Uterus (tissue), 2 donors: ENCODE results near the gene TMEM63B.

Source experiments
- POLR2A ChIP-seq, 2 donors: fragments of 450-650 bp; IDR thresholded peaks; one replicate each; pipeline ENCODE4 v1.6.1; 2016; ENCODE audit warnings: antibody characterized with exemption in 2 of 2, mild to moderate bottlenecking in 1 of 2, moderate library complexity in 1 of 2
- TF ChIP-seq, protein P1 (sequence below), 4 experiments: fragments of 200-600 bp in 2 of 4; fragments of 450-650 bp in 2 of 4; sonication (generic) in 2 of 4; IDR thresholded peaks; one replicate each; pipeline ENCODE4 v1.5.1; 2016 to 2019; ENCODE audit warnings: antibody characterized with exemption in 4 of 4, mild to moderate bottlenecking in 2 of 4, moderate library complexity in 1 of 4

DNA sequence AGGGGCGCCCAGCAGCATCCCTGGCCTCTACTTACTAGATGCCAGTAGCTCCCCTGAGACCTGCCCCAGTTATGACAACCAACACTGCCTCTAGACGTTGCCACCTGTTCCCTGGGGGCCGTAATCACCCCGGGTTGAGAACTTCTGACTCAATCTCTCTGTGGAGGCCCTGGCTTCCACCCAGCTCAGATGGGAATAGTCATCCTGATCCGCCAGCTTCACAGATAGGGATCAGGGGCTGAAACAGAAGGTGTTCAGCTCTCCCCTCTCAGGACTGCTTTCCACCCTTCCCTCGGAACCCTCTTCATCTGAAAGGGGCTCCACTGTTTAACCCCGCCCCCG is 34.6 kb downstream of the TMEM63B start:
- no peak for TF ChIP-seq POLR2A (IDR thresholded peaks at IDR 0.05)
- TF ChIP-seq, protein P1, sequence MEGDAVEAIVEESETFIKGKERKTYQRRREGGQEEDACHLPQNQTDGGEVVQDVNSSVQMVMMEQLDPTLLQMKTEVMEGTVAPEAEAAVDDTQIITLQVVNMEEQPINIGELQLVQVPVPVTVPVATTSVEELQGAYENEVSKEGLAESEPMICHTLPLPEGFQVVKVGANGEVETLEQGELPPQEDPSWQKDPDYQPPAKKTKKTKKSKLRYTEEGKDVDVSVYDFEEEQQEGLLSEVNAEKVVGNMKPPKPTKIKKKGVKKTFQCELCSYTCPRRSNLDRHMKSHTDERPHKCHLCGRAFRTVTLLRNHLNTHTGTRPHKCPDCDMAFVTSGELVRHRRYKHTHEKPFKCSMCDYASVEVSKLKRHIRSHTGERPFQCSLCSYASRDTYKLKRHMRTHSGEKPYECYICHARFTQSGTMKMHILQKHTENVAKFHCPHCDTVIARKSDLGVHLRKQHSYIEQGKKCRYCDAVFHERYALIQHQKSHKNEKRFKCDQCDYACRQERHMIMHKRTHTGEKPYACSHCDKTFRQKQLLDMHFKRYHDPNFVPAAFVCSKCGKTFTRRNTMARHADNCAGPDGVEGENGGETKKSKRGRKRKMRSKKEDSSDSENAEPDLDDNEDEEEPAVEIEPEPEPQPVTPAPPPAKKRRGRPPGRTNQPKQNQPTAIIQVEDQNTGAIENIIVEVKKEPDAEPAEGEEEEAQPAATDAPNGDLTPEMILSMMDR (IDR thresholded peaks at IDR 0.05), result no peak
